K562 (cell line): ENCODE measurements around the gene CDKN2C. TPM values are rescaled to one million over a fixed set of nuclear protein-coding genes. Genes with fewer than 3 reads are reported as not detected.

ENCODE experiments used
- ATAC-seq: fragments of 200-7000 bp; cut with Tn5 transposase; 3 replicates; pipeline ENCODE4 v1.9.1; 2020; ENCODE audit warnings: moderate library complexity
- BruUV-seq: library from RNA; stranded (reverse); fragments of 400-500 nt; replicated peaks from 2 replicates; lab custom pipeline; 2021; lab: Mats Ljungman, UMichigan
- CTCF ChIA-PET: fragments of 300-600 bp; formaldehyde crosslinking; extraction: SDS; loops from one replicate; lab custom pipeline; 2021; ENCODE audit warnings: low intra/inter-chr PET ratio; lab: Yijun Ruan, JAX
- POLR2A ChIA-PET: fragments of 300-600, 350-650 bp; sonication (Branson Sonifier 250); formaldehyde crosslinking; extraction: SDS; loops from one replicate; lab custom pipeline; 2021; ENCODE audit warnings: antibody characterized with exemption, inconsistent platforms; lab: Yijun Ruan, JAX
- DNase-seq, 4 experiments: peaks; one replicate each; pipeline versions ENCODE4 v3.0.0 to v3.0.0-alpha.2; 2011 to 2018; ENCODE audit warnings: low spot score in 3 of 4, mixed read lengths in 3 of 4; ENCODE audit errors: extremely low read depth in 1 of 4
- FAIRE-seq: peaks from 2 replicates; lab custom pipeline; 2011; peaks lifted over from hg19 to GRCh38; lab: Jason Lieb, UNC
- H2AFZ ChIP-seq: 2 replicates; pipeline ENCODE4 v1.6.0; 2011; ENCODE audit warnings: low read depth, low read length, control low read depth, inconsistent platforms
- H3K27ac ChIP-seq: fragments of 200-600 bp; 3 replicates; pipeline ENCODE4 v1.8.0; 2011; ENCODE audit warnings: low read depth, mild to moderate bottlenecking, control low read depth, inconsistent platforms, low read length, moderate library complexity, mixed read lengths; ENCODE audit errors: extremely low read depth
- H3K27me3 ChIP-seq, 2 experiments: fragments of 300-600 bp in 1 of 2; 2 replicates in 1 of 2; 3 replicates in 1 of 2; pipeline versions ENCODE4 v1.6.0 to v1.8.0; 2011; ENCODE audit warnings: inconsistent platforms in 2 of 2, low read length in 2 of 2, mild to moderate bottlenecking in 1 of 2, mixed read lengths in 1 of 2, moderate library complexity in 1 of 2; ENCODE audit not compliant: control insufficient read depth in 2 of 2, insufficient read depth in 2 of 2
- H3K36me3 ChIP-seq: fragments of 300-600 bp; 3 replicates; pipeline ENCODE4 v1.8.0; 2011; ENCODE audit warnings: mild to moderate bottlenecking, low read length, inconsistent platforms; ENCODE audit not compliant: control insufficient read depth, insufficient read depth
- H3K4me1 ChIP-seq, 2 experiments: fragments of 200-600 bp in 1 of 2; replicated peaks in 1 of 2; 2 replicates in 1 of 2; 3 replicates in 1 of 2; pipeline versions ENCODE4 v1.5.1 to v1.8.0; 2011; ENCODE audit warnings: inconsistent platforms in 2 of 2, low read length in 2 of 2, mild to moderate bottlenecking in 1 of 2, mixed read lengths in 1 of 2, moderate library complexity in 1 of 2; ENCODE audit not compliant: control insufficient read depth in 2 of 2, insufficient read depth in 2 of 2
- H3K4me2 ChIP-seq: 2 replicates; pipeline ENCODE4 v1.6.1; 2011; ENCODE audit warnings: low read length, control low read depth, inconsistent platforms, mixed read lengths; ENCODE audit not compliant: insufficient read depth
- H3K4me3 ChIP-seq: fragments of 200-600 bp; sonication (generic), shearing (Covaris generic); 2 replicates; pipeline ENCODE4 v1.5.1; 2016; ENCODE audit warnings: control low read depth, inconsistent platforms
- H3K79me2 ChIP-seq: fragments of 200-600 bp; 3 replicates; pipeline ENCODE4 v1.8.0; 2011; ENCODE audit warnings: low read length, inconsistent platforms; ENCODE audit not compliant: control insufficient read depth, insufficient read depth
- H3K9ac ChIP-seq, 2 experiments: 2 replicates each; pipeline versions ENCODE4 v1.6.0 to v1.6.1; 2011; ENCODE audit warnings: low read depth in 2 of 2, low read length in 2 of 2, control low read depth in 1 of 2, inconsistent platforms in 1 of 2, mild to moderate bottlenecking in 1 of 2, mixed read lengths in 1 of 2; ENCODE audit not compliant: insufficient read depth in 1 of 2
- H3K9me1 ChIP-seq: one replicate; pipeline ENCODE4 v1.6.0; 2011; ENCODE audit warnings: inconsistent platforms, mild to moderate bottlenecking, low read length, moderate library complexity; ENCODE audit not compliant: control insufficient read depth, insufficient read depth
- H3K9me3 ChIP-seq: replicated peaks from 2 replicates; pipeline ENCODE4 v1.5.1; 2011; ENCODE audit warnings: low read depth, low read length, inconsistent platforms; ENCODE audit not compliant: control insufficient read depth, insufficient read depth
- H4K20me1 ChIP-seq: replicated peaks from 2 replicates; pipeline ENCODE4 v1.6.1; 2011; ENCODE audit warnings: low read length, inconsistent platforms, mixed read lengths; ENCODE audit not compliant: control insufficient read depth, insufficient read depth
- LEF1 ChIP-seq: fragments of 450-650 bp; IDR thresholded peaks from 2 replicates; pipeline ENCODE4 v1.6.1; 2016; ENCODE audit warnings: mild to moderate bottlenecking
- MLLT1 ChIP-seq, 2 experiments: fragments of 450-650 bp; IDR thresholded peaks; 2 replicates each; pipeline ENCODE4 v1.6.1; 2016
- RBFOX2 ChIP-seq: fragments of 200-400 bp; formaldehyde crosslinking; IDR thresholded peaks from 2 replicates; pipeline ENCODE4 v1.6.1; 2017; ENCODE audit warnings: low read depth, mild to moderate bottlenecking, low read length, moderate library complexity
- TAF1 ChIP-seq: IDR thresholded peaks from 2 replicates; pipeline ENCODE4 v1.6.1; 2011; ENCODE audit warnings: mild to moderate bottlenecking, low read length, moderate library complexity; ENCODE audit not compliant: insufficient read depth, control insufficient read depth, severe bottlenecking; ENCODE audit errors: extremely low read depth
- TCF7L2 ChIP-seq: fragments of 150-350 bp; IDR thresholded peaks from 2 replicates; pipeline ENCODE4 v1.6.1; 2016; ENCODE audit warnings: low read depth, mild to moderate bottlenecking, low read length, moderate library complexity
- ZNF316 ChIP-seq: fragments of 450-650 bp; IDR thresholded peaks from 2 replicates; pipeline ENCODE4 v1.6.1; 2016
- WGBS: fragments of 100-300 bp; shearing (Covaris generic); methylation state at CpG from one replicate; pipeline ENCODE4 v1.1.6; 2016; ENCODE audit warnings: low coverage, mixed read lengths; ENCODE audit not compliant: insufficient coverage; ENCODE audit errors: missing lambda C conversion rate; 5-methylcytosine and 5-hydroxymethylcytosine counted together
- in situ Hi-C: fragments of 300-500 bp; cut with MboI; formaldehyde crosslinking; loops from 4 replicates; pipeline ENCODE4 v1.15.0; 2018; ENCODE audit warnings: inconsistent platforms, mixed read lengths
- intact Hi-C: fragments of 100-400 bp; cut with micrococcal nuclease; formaldehyde crosslinking; loops from 2 replicates; pipeline ENCODE4 v1.14.2; 2022
- polyA plus RNA-seq, 8 experiments: library from polyadenylated mRNA; depleted of rRNA in 4 of 8; stranded (reverse) in 5 of 8; unstranded in 3 of 8; fragments of >200 nt; fragmentation: Nextera tagmentation in 2 of 8; fragmentation: Illumina TruSeq in 1 of 8; extraction: Ambion mirVana in 2 of 8; extraction: Trizol in 1 of 8; gene quantifications; 2 replicates each; pipeline versions ENCODE4 v1.2.1 to v1.2.3, GENCODE V29; 2011 to 2014; ENCODE audit warnings: inconsistent platforms in 1 of 8, missing spikeins in 1 of 8
- total RNA-seq, 7 experiments: library from RNA; depleted of rRNA in 6 of 7; stranded (reverse); fragments of >200 nt in 6 of 7; fragmentation: Illumina TruSeq in 2 of 7; extraction: Trizol in 2 of 7; gene quantifications; 2 replicates each; pipeline versions ENCODE4 v1.2.1 to v1.2.3, GENCODE V29; 2011 to 2021; ENCODE audit warnings: low replicate concordance in 1 of 7
- TF ChIP-seq, protein P1 (sequence below): IDR thresholded peaks from 2 replicates; pipeline ENCODE4 v1.6.1; 2012; ENCODE audit warnings: low read depth, low read length, improper control_type of control experiment, borderline replicate concordance
- TF ChIP-seq, protein P2 (sequence below): fragments of 450-650 bp; IDR thresholded peaks from 2 replicates; pipeline ENCODE4 v1.6.1; 2017; ENCODE audit warnings: antibody characterized with exemption, mild to moderate bottlenecking
- TF ChIP-seq, protein P3 (sequence below): fragments of 450-650 bp; IDR thresholded peaks from 2 replicates; pipeline ENCODE4 v1.6.1; 2016; ENCODE audit warnings: borderline replicate concordance

CDKN2C gene
- total and polyA plus RNA-seq, 9 of the 15 experiments (the other 6 are each of a cell fraction or from before 2014, with no cell fraction given), result 11.9 to 74.3 (median 45.9) TPM

DNA sequence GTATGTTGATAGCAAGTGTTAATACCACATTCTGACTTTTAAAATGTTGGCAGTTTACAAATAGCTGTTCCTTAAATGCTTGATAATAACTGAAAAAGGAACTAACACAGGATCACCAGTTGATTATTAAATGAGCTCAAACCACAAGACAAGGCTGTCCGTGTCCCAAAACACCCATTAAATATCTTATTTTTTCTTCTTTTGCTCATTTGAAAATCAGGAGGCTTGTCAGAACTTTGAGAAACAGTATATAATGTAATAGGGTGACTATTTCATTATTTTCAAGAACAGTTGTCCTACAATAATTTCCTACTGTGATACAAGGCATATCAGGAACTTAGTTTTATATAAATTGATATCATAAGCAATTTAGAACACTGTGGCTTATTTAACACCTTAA lies 2.7 kb downstream of the CDKN2C start:
- H3K4me2 ChIP-seq, result peak overlapping the region; percentile 49

More for the DNA sequence above, 2.7 kb downstream of the CDKN2C start:
- peak overlapping the region; percentile 92; the same call in 2 of the 3 replicates for H3K27ac ChIP-seq
- no peaks in the 10 kb centered on the region for H3K27me3 ChIP-seq
- ATAC-seq (no peak), DNase-seq (no peak), FAIRE-seq (no peak)
- no TSS peak for BruUV-seq
- H3K9ac ChIP-seq, result peak overlapping the region in 1 of 2 experiments; percentile 94; a peak in 2 of 4 replicates
- WGBS, result 8% methylated on average over 1 of the region's 1 CpG
- in situ Hi-C loops (no loop called here), intact Hi-C loops (loop anchor here (5.0 to 10.0 kb wide), 3 partner anchors 545 to 905 kb away; partner anchors contain the start of genes EPS15 and NRDC)
- TF ChIP-seq, protein P1, sequence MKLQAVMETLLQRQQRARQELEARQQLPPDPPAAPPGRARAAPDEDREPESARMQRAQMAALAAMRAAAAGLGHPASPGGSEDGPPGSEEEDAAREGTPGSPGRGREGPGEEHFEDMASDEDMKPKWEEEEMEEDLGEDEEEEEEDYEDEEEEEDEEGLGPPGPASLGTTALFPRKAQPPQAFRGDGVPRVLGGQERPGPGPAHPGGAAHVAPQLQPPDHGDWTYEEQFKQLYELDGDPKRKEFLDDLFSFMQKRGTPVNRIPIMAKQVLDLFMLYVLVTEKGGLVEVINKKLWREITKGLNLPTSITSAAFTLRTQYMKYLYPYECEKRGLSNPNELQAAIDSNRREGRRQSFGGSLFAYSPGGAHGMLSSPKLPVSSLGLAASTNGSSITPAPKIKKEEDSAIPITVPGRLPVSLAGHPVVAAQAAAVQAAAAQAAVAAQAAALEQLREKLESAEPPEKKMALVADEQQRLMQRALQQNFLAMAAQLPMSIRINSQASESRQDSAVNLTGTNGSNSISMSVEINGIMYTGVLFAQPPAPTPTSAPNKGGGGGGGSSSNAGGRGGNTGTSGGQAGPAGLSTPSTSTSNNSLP, result peak; percentile 81; the same call in 1 of the 2 replicates
- TF ChIP-seq MLLT1 (IDR thresholded peaks at IDR 0.05) (peak in 1 of 2 experiments; percentile 26; a peak in 1 of 4 replicates), RBFOX2 (0 out of 2 replicates have a peak, but pooled peaks have one; percentile 6), TCF7L2 (no peak), LEF1 (no peak), TAF1 (peak; percentile 4), ZNF316 (0 out of 2 replicates have a peak, but pooled peaks have one; percentile 18)
- TF ChIP-seq, protein P2, sequence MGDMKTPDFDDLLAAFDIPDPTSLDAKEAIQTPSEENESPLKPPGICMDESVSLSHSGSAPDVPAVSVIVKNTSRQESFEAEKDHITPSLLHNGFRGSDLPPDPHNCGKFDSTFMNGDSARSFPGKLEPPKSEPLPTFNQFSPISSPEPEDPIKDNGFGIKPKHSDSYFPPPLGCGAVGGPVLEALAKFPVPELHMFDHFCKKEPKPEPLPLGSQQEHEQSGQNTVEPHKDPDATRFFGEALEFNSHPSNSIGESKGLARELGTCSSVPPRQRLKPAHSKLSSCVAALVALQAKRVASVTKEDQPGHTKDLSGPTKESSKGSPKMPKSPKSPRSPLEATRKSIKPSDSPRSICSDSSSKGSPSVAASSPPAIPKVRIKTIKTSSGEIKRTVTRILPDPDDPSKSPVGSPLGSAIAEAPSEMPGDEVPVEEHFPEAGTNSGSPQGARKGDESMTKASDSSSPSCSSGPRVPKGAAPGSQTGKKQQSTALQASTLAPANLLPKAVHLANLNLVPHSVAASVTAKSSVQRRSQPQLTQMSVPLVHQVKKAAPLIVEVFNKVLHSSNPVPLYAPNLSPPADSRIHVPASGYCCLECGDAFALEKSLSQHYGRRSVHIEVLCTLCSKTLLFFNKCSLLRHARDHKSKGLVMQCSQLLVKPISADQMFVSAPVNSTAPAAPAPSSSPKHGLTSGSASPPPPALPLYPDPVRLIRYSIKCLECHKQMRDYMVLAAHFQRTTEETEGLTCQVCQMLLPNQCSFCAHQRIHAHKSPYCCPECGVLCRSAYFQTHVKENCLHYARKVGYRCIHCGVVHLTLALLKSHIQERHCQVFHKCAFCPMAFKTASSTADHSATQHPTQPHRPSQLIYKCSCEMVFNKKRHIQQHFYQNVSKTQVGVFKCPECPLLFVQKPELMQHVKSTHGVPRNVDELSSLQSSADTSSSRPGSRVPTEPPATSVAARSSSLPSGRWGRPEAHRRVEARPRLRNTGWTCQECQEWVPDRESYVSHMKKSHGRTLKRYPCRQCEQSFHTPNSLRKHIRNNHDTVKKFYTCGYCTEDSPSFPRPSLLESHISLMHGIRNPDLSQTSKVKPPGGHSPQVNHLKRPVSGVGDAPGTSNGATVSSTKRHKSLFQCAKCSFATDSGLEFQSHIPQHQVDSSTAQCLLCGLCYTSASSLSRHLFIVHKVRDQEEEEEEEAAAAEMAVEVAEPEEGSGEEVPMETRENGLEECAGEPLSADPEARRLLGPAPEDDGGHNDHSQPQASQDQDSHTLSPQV, result 0 out of 2 replicates have a peak, but pooled peaks have one; percentile 13
- TF ChIP-seq, protein P3, sequence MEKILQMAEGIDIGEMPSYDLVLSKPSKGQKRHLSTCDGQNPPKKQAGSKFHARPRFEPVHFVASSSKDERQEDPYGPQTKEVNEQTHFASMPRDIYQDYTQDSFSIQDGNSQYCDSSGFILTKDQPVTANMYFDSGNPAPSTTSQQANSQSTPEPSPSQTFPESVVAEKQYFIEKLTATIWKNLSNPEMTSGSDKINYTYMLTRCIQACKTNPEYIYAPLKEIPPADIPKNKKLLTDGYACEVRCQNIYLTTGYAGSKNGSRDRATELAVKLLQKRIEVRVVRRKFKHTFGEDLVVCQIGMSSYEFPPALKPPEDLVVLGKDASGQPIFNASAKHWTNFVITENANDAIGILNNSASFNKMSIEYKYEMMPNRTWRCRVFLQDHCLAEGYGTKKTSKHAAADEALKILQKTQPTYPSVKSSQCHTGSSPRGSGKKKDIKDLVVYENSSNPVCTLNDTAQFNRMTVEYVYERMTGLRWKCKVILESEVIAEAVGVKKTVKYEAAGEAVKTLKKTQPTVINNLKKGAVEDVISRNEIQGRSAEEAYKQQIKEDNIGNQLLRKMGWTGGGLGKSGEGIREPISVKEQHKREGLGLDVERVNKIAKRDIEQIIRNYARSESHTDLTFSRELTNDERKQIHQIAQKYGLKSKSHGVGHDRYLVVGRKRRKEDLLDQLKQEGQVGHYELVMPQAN, result no peak
- CTCF ChIA-PET, result no interaction called here
- no peaks in the 10 kb centered on the region for H3K9me3 ChIP-seq
- peak overlapping the region; percentile 9; the same call in 1 of the 2 replicates for H3K4me3 ChIP-seq
- POLR2A ChIA-PET, result interaction anchor here (1.2 to 2.7 kb wide), 3 partner anchors 12 to 197 kb away, joined by 3 to 13 read pairs (median 3); partner anchors contain the start of gene FAF1
- 0 out of 2 replicates have a peak, but pooled peaks cover 3% of the 10 kb centered on the region for H4K20me1 ChIP-seq
- H3K9me1 ChIP-seq, result no peaks in the 10 kb centered on the region
- peaks cover 91% of the 10 kb centered on the region for H3K79me2 ChIP-seq
- H3K36me3 ChIP-seq, result peaks cover 17% of the 10 kb centered on the region; the same call in 1 of the 3 replicates
- H2AFZ ChIP-seq, result no peak overlapping the region
- peaks cover 17 to 28% of the 10 kb centered on the region in 2 experiments for H3K4me1 ChIP-seq
